ENCODE data around the gene UBE2G2.

UBE2G2 gene

DNA sequence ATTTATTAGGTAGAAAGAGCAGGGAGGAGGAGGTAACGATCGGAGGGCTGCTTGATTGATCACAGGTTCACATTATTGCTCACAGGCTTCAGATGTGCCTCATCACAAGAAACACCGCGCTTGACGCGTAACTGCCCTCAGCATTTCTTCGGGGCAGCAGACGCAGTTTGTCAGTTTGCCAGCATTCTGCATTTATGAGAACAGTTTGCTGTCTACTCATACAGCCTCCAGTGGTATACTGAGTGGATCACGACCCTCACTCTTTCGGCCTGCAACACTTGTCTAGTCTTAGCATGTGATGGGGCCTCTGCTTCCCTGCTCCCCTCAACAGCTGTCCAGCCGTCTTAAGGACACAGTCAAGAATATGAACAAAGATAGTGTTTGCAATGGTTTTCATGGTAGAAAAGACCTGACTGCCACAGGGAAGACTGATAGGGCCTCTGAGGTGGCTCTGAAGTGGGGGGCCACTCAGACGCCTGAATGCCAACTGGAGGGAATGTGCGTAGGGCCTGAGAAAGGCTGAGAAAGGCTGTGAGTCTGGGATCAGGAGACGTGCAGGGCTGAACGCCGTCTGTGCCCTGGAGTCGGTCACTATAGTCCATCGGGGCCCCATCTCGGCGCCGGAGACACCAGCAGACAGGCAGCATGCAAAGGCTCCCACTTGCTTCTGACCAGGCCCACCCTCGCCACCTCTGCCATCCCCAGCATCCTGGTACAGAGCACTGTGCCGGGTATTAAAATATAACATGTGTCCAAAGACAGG is 45.0 kb downstream of the UBE2G2 start:
- Histone ChIP-seq H3K27me3 (ENCODE audit: insufficient read depth, poor library complexity, severe bottlenecking) (no peaks in the 10 kb centered on the region), H3K27ac (replicated peaks) (no peak overlapping the region), H3K4me3 (replicated peaks; ENCODE audit: insufficient read depth, low read length) (no peak overlapping the region)
- DNase-seq (ENCODE audit: low read depth in 1 of 2, low spot score in 1 of 2) = no peak
- TF ChIP-seq POLR2AphosphoS5 (IDR thresholded peaks at IDR 0.05; ENCODE audit: low read depth) (no peak), SPI1 (IDR thresholded peaks at IDR 0.05; ENCODE audit: borderline replicate concordance, low read depth) (no peak), GABPA (IDR thresholded peaks at IDR 0.05; ENCODE audit: low read depth) (no peak)
- TF ChIP-seq, protein P1, sequence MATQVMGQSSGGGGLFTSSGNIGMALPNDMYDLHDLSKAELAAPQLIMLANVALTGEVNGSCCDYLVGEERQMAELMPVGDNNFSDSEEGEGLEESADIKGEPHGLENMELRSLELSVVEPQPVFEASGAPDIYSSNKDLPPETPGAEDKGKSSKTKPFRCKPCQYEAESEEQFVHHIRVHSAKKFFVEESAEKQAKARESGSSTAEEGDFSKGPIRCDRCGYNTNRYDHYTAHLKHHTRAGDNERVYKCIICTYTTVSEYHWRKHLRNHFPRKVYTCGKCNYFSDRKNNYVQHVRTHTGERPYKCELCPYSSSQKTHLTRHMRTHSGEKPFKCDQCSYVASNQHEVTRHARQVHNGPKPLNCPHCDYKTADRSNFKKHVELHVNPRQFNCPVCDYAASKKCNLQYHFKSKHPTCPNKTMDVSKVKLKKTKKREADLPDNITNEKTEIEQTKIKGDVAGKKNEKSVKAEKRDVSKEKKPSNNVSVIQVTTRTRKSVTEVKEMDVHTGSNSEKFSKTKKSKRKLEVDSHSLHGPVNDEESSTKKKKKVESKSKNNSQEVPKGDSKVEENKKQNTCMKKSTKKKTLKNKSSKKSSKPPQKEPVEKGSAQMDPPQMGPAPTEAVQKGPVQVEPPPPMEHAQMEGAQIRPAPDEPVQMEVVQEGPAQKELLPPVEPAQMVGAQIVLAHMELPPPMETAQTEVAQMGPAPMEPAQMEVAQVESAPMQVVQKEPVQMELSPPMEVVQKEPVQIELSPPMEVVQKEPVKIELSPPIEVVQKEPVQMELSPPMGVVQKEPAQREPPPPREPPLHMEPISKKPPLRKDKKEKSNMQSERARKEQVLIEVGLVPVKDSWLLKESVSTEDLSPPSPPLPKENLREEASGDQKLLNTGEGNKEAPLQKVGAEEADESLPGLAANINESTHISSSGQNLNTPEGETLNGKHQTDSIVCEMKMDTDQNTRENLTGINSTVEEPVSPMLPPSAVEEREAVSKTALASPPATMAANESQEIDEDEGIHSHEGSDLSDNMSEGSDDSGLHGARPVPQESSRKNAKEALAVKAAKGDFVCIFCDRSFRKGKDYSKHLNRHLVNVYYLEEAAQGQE (IDR thresholded peaks at IDR 0.05; ENCODE audit: insufficient replicate concordance, low read depth) = no peak
- TF ChIP-seq, protein P2, sequence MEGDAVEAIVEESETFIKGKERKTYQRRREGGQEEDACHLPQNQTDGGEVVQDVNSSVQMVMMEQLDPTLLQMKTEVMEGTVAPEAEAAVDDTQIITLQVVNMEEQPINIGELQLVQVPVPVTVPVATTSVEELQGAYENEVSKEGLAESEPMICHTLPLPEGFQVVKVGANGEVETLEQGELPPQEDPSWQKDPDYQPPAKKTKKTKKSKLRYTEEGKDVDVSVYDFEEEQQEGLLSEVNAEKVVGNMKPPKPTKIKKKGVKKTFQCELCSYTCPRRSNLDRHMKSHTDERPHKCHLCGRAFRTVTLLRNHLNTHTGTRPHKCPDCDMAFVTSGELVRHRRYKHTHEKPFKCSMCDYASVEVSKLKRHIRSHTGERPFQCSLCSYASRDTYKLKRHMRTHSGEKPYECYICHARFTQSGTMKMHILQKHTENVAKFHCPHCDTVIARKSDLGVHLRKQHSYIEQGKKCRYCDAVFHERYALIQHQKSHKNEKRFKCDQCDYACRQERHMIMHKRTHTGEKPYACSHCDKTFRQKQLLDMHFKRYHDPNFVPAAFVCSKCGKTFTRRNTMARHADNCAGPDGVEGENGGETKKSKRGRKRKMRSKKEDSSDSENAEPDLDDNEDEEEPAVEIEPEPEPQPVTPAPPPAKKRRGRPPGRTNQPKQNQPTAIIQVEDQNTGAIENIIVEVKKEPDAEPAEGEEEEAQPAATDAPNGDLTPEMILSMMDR (IDR thresholded peaks at IDR 0.05; ENCODE audit: insufficient read depth, low read length) = no peak

DNA sequence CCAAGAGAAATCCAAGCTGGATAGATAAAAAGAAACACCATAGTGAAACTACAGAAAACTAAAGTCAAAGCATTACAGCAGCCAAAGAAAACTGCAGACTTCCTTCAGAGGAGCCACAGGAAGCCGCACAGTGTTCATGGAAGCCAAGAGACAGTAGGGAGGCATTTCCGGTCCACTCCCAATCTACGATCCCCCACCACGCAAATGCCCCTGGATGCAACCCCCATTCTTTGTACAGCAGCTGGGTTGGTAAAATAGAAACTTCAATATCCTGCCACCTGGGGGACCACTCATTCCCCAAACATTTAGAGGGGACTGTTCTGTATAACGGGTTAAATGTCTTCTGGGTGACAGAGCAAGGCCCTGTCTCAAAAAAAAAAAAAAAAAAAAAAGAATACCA is 46.4 kb downstream of the UBE2G2 start:
- no peak overlapping the region for H3K27ac ChIP-seq (replicated peaks)
- H3K4me3 ChIP-seq (replicated peaks; ENCODE audit: insufficient read depth, low read length) = no peak overlapping the region
- no peak for DNase-seq (ENCODE audit: low read depth in 1 of 2, low spot score in 1 of 2)
- no peak for TF ChIP-seq GABPA (IDR thresholded peaks at IDR 0.05; ENCODE audit: low read depth)
- no peaks in the 10 kb centered on the region for H3K27me3 ChIP-seq (ENCODE audit: insufficient read depth, poor library complexity, severe bottlenecking)

DNA sequence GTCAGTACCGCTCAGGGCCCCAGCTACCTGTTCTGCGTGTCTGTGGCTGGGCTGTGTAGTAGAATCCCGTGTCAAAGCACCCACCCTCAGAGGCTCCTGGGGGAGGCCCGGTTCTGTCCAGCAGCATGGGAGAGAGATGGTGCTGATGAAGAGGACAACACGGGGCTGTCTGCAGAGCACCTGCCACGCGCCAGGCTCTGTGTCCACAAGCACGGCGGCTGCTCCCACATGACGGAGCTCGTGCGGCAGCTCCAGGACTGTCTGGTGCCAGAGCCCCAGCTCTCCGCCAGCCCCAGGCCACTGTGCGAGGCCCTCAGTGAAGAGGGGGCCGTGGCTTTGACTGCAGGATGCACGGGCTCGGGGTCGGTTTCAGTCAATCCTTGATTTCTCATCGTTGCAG is 48.3 kb downstream of the UBE2G2 start:
- no peak for TF ChIP-seq SPI1 (IDR thresholded peaks at IDR 0.05; ENCODE audit: borderline replicate concordance, low read depth)
- TF ChIP-seq, protein P1 (IDR thresholded peaks at IDR 0.05; ENCODE audit: insufficient replicate concordance, low read depth) = no peak
- TF ChIP-seq GABPA (IDR thresholded peaks at IDR 0.05; ENCODE audit: low read depth) = no peak
- TF ChIP-seq, protein P2 (IDR thresholded peaks at IDR 0.05; ENCODE audit: insufficient read depth, low read length) = no peak
- no peak for TF ChIP-seq POLR2AphosphoS5 (IDR thresholded peaks at IDR 0.05; ENCODE audit: low read depth)
- no peak overlapping the region for H3K4me3 ChIP-seq (replicated peaks; ENCODE audit: insufficient read depth, low read length)
- no peaks in the 10 kb centered on the region for H3K27me3 ChIP-seq (ENCODE audit: insufficient read depth, poor library complexity, severe bottlenecking)

DNA sequence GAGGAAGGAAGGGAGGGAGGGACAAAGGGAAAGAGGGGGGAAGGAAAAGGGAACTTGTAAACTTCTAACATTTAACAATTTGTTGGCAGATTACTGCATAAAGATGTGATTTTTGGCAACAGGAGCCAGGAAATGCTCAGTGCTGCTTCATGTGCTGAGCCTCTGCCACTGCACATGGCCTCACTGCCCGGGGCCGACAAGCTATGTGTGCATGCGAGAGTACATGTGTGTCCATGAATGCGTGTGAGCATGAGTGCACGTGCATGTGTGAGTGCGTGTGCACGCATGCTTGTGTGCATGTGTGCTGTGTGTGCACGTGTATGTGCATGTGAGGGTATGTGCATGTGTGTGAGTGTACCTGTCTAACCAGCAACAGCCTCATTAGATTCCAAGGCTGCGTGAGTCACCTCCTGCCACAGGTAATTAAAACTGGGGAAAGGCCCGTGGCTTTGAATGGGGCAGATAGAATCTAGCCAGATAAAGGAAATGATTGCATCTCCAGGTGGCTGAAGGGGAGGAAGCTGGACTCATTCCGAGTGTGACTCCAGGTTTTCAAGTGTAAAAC is 48.9 kb downstream of the UBE2G2 start:
- H3K4me3 ChIP-seq (replicated peaks; ENCODE audit: insufficient read depth, low read length) = no peak overlapping the region
- no peaks in the 10 kb centered on the region for H3K27me3 ChIP-seq (ENCODE audit: insufficient read depth, poor library complexity, severe bottlenecking)
- no peak for TF ChIP-seq GABPA (IDR thresholded peaks at IDR 0.05; ENCODE audit: low read depth)
- no peak for TF ChIP-seq SPI1 (IDR thresholded peaks at IDR 0.05; ENCODE audit: borderline replicate concordance, low read depth)
- TF ChIP-seq, protein P1 (IDR thresholded peaks at IDR 0.05; ENCODE audit: insufficient replicate concordance, low read depth) = no peak
- H3K27ac ChIP-seq (replicated peaks) = no peak overlapping the region
- no peak for DNase-seq (ENCODE audit: low read depth in 1 of 2, low spot score in 1 of 2)

More for the DNA sequence above, 48.3 kb downstream of the UBE2G2 start:
- no peak overlapping the region for H3K27ac ChIP-seq (replicated peaks)
- DNase-seq (ENCODE audit: low read depth in 1 of 2, low spot score in 1 of 2) = no peak
